Measurements from ENCODE around the gene NDUFV1.
"Not testable (repeated sequence)": the region's sequence is repeated elsewhere in the genome, so short reads cannot be mapped to it uniquely, and the experiment has no call there.

The NDUFV1 gene

DNA sequence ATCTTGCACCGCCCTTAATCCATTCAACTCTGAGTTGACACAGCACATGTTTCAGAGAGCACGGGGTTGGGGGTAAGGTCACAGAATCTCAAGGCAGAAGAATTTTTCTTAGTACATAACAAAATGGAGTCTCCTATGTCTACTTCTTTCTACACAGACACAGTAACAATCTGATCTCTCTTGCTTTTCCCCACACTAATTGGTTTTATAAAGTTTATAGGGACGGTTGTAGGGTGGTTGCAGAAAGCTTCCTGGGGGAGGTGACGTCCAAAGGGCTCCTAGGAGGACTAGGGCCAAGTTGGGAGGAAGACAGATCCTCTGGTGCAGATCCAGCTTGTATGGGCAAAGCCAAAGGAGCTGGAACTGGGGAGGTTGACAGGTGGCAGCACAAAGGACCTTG, 2.6 kb upstream of the NDUFV1 start:
- H3K4me3 ChIP-seq (ENCODE audit: low read length in 2 of 2); H3K9me3 ChIP-seq (ENCODE audit: control insufficient read depth in 2 of 2, low read length in 2 of 2); H3K9ac ChIP-seq (ENCODE audit: low read length in 2 of 2); H3K27me3 ChIP-seq (ENCODE audit: control insufficient read depth in 1 of 2, insufficient read depth in 2 of 2, low read length in 2 of 2); H3K36me3 ChIP-seq (ENCODE audit: control insufficient read depth in 2 of 2, insufficient read depth in 2 of 2, low read length in 2 of 2); H3K27ac ChIP-seq (ENCODE audit: low read length): not testable (repeated sequence)
- H3K4me1 ChIP-seq (ENCODE audit: control insufficient read depth, insufficient read depth, low read length), result peaks cover 15% of the 10 kb centered on the region

DNA sequence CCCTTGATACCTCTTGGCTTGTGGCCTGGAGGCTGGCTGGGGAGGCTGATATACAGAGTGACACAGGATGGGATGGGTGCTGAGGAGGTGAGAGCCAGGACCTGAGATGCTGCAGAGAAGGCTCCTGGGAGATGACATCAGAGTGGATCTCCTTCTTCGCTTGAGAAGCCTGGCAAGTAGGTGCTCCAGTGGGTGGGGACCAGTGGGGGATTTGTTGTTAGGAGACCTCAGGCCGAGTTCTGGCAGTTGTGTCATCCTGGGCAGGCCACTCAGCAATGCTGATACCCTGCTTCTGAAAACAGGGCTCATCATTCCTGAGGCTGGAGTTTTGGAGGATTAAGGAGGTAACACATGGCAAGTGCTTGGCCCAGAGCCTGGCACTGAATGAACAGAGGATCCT, 1.9 kb upstream of the NDUFV1 start:
- no peak overlapping the region for H3K9ac ChIP-seq (ENCODE audit: low read length in 2 of 2)

DNA sequence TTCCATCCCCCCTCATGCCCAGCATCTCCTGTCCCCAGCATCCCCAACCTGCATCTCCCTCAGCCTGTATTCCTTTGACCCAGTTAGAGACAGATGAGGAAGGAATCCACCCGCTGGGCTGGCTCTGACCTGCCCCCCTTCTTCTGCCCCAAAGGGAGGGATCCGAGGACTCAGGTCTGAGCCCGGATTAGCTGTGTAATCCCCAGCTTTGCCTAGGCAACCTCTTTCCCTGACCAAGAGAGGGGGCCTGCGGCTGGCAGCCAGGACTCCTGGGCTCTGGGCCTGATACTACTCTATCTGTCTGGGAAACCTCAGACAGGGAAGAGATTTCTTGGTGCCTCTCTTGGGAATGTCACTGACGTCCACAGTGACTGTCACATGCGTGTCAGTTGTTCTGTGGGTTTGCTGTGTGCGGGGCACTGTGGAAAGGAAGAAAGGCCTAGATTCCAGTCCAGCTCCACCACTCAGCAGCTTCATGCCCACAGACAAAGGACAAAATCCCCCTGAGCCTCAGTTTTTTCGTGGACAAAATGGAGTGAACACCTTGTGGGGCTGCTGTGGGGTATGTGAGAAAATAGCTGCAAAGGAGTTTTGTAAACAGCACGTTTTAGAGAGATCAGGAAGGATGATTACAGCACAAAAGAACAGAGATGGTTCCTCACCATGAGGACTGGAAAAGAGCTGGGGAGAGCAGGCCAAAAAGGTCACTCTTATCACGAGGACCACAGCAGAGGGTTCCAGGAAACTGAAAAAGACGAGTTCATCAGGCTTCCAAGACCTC, 1.3 kb upstream of the NDUFV1 start:
- Histone ChIP-seq H3K36me3 (ENCODE audit: control insufficient read depth in 2 of 2, insufficient read depth in 2 of 2, low read length in 2 of 2) (peaks cover 8 to 14% of the 10 kb centered on the region in 2 donors), H3K4me3 (ENCODE audit: low read length in 2 of 2) (no peak overlapping the region), H3K9me3 (ENCODE audit: control insufficient read depth in 2 of 2, low read length in 2 of 2) (no peaks in the 10 kb centered on the region), H3K27ac (ENCODE audit: low read length) (no peak overlapping the region), H3K4me1 (ENCODE audit: control insufficient read depth, insufficient read depth, low read length) (peaks cover 15% of the 10 kb centered on the region), H3K27me3 (ENCODE audit: control insufficient read depth in 1 of 2, insufficient read depth in 2 of 2, low read length in 2 of 2) (peaks cover 0 to 3% of the 10 kb centered on the region in 2 donors), H3K9ac (ENCODE audit: low read length in 2 of 2) (no peak overlapping the region)

More for the DNA sequence above, 1.9 kb upstream of the NDUFV1 start:
- no peaks in the 10 kb centered on the region for H3K9me3 ChIP-seq (ENCODE audit: control insufficient read depth in 2 of 2, low read length in 2 of 2)
- peaks cover 15% of the 10 kb centered on the region for H3K4me1 ChIP-seq (ENCODE audit: control insufficient read depth, insufficient read depth, low read length)
- H3K27ac ChIP-seq (ENCODE audit: low read length), result no peak overlapping the region
- H3K4me3 ChIP-seq (ENCODE audit: low read length in 2 of 2), result no peak overlapping the region
- peaks cover 4 to 12% of the 10 kb centered on the region in 2 donors for H3K36me3 ChIP-seq (ENCODE audit: control insufficient read depth in 2 of 2, insufficient read depth in 2 of 2, low read length in 2 of 2)
- H3K27me3 ChIP-seq (ENCODE audit: control insufficient read depth in 1 of 2, insufficient read depth in 2 of 2, low read length in 2 of 2), result peaks cover 0 to 3% of the 10 kb centered on the region in 2 donors

GRCh38 chr11:67606093-67606491, 644 bp upstream of the NDUFV1 start:
- H3K9me3 ChIP-seq (ENCODE audit: control insufficient read depth in 2 of 2, low read length in 2 of 2), result no peaks in the 10 kb centered on the region
- peak overlapping the region; percentile 78 to 99 for H3K9ac ChIP-seq (ENCODE audit: low read length in 2 of 2)
- H3K4me3 ChIP-seq (ENCODE audit: low read length in 2 of 2), result peak overlapping the region; percentile 94 to 97
- no peaks in the 10 kb centered on the region for H3K27me3 ChIP-seq (ENCODE audit: control insufficient read depth in 1 of 2, insufficient read depth in 2 of 2, low read length in 2 of 2)
- H3K27ac ChIP-seq (ENCODE audit: low read length), result no peak overlapping the region
- H3K4me1 ChIP-seq (ENCODE audit: control insufficient read depth, insufficient read depth, low read length), result peaks cover 15% of the 10 kb centered on the region
- H3K36me3 ChIP-seq (ENCODE audit: control insufficient read depth in 2 of 2, insufficient read depth in 2 of 2, low read length in 2 of 2), result peaks cover 13 to 20% of the 10 kb centered on the region in 2 donors

DNA sequence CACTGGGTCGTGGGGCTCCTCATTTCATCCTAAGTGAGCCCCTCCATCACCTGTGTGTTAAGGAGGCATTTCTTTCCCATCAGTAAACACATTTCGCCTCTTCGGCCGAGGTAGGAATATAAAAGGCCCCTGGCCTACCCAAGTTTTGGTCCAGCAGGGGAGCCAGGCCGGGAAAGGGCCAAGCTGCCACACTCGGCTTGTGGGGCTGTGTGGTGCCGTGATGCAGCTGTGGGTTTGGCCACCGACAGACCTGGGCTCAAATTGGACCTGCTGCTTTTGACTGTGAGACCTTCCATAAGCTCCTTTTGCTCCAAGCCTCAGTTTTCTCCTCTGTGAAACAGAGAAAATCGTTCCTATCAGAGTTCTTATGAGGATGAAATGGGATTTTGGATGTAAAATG, 771 bp downstream of the NDUFV1 start:
- Histone ChIP-seq H3K36me3 (ENCODE audit: control insufficient read depth in 2 of 2, insufficient read depth in 2 of 2, low read length in 2 of 2) (peaks cover 18 to 22% of the 10 kb centered on the region in 2 donors), H3K4me1 (ENCODE audit: control insufficient read depth, insufficient read depth, low read length) (peaks cover 15% of the 10 kb centered on the region), H3K4me3 (ENCODE audit: low read length in 2 of 2) (peak overlapping the region; percentile 94 to 97), H3K27me3 (ENCODE audit: control insufficient read depth in 1 of 2, insufficient read depth in 2 of 2, low read length in 2 of 2) (no peaks in the 10 kb centered on the region), H3K9ac (ENCODE audit: low read length in 2 of 2) (peak overlapping the region; percentile 94 to 99), H3K9me3 (ENCODE audit: control insufficient read depth in 2 of 2, low read length in 2 of 2) (no peaks in the 10 kb centered on the region), H3K27ac (ENCODE audit: low read length) (peak overlapping the region; percentile 69)

DNA sequence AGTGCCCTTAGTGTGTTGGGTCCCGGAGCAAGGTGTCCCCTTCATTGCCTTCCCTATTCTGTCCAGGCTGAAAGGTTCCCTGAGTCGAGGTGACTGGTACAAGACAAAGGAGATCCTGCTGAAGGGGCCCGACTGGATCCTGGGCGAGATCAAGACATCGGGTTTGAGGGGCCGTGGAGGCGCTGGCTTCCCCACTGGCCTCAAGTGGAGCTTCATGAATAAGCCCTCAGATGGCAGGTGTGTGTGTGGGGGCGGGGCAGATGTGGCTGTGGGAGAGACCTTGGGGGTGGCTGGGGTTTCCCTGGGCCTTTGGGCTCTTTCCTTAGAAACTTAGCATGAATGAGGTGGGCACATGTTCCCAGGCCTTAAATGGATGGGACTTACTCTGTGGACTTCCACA, 1.8 kb downstream of the NDUFV1 start:
- Histone ChIP-seq H3K27me3 (ENCODE audit: control insufficient read depth in 1 of 2, insufficient read depth in 2 of 2, low read length in 2 of 2) (no peaks in the 10 kb centered on the region), H3K9ac (ENCODE audit: low read length in 2 of 2) (no peak overlapping the region), H3K4me1 (ENCODE audit: control insufficient read depth, insufficient read depth, low read length) (peaks cover 15% of the 10 kb centered on the region), H3K4me3 (ENCODE audit: low read length in 2 of 2) (no peak overlapping the region), H3K27ac (ENCODE audit: low read length) (no peak overlapping the region), H3K36me3 (ENCODE audit: control insufficient read depth in 2 of 2, insufficient read depth in 2 of 2, low read length in 2 of 2) (peaks cover 18 to 23% of the 10 kb centered on the region in 2 donors), H3K9me3 (ENCODE audit: control insufficient read depth in 2 of 2, low read length in 2 of 2) (no peaks in the 10 kb centered on the region)

DNA sequence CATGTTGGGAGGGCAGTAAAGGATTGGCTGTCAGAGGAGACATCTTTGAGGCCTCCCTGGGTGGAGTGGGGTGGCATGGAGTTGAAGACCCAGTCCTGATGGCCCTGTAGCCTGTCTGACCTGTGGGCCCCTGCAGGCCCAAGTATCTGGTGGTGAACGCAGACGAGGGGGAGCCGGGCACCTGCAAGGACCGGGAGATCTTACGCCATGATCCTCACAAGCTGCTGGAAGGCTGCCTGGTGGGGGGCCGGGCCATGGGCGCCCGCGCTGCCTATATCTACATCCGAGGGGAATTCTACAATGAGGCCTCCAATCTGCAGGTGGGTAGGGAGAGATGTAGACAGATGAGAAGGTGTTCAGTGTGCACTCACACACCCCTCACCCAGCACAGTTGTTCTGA, 2.6 kb downstream of the NDUFV1 start:
- Histone ChIP-seq H3K27ac (ENCODE audit: low read length) (no peak overlapping the region), H3K36me3 (ENCODE audit: control insufficient read depth in 2 of 2, insufficient read depth in 2 of 2, low read length in 2 of 2) (peaks cover 18 to 23% of the 10 kb centered on the region in 2 donors), H3K4me3 (ENCODE audit: low read length in 2 of 2) (no peak overlapping the region), H3K27me3 (ENCODE audit: control insufficient read depth in 1 of 2, insufficient read depth in 2 of 2, low read length in 2 of 2) (peaks cover under 1 to 4% of the 10 kb centered on the region in 2 donors), H3K9me3 (ENCODE audit: control insufficient read depth in 2 of 2, low read length in 2 of 2) (no peaks in the 10 kb centered on the region), H3K9ac (ENCODE audit: low read length in 2 of 2) (no peak overlapping the region), H3K4me1 (ENCODE audit: control insufficient read depth, insufficient read depth, low read length) (peaks cover 23% of the 10 kb centered on the region)

DNA sequence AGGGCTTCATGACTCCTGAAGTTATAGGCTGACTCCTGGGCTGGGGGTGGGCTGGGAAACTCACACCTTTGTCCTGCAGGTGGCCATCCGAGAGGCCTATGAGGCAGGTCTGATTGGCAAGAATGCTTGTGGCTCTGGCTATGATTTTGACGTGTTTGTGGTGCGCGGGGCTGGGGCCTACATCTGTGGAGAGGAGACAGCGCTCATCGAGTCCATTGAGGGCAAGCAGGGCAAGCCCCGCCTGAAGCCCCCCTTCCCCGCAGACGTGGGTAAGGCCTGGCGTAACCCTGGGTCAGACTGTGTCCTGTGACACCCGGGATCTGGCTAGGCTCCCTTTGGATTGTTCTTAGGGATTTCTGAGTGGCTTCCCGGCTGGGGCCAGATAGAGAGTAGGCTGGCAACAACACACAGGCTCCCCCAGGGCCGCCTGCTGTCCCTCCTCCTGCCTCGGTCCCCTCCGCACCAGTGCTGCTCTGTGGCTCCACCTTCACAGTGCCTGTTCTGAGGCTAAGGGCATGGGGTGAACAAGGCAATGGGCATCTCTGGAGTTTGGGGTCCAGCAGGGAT, 3.6 kb downstream of the NDUFV1 start:
- H3K27ac ChIP-seq (ENCODE audit: low read length), result no peak overlapping the region
- peaks cover 11 to 13% of the 10 kb centered on the region in 2 donors for H3K27me3 ChIP-seq (ENCODE audit: control insufficient read depth in 1 of 2, insufficient read depth in 2 of 2, low read length in 2 of 2)
- H3K9ac ChIP-seq (ENCODE audit: low read length in 2 of 2), result no peak overlapping the region
- H3K9me3 ChIP-seq (ENCODE audit: control insufficient read depth in 2 of 2, low read length in 2 of 2), result no peaks in the 10 kb centered on the region
- peaks cover 27% of the 10 kb centered on the region for H3K4me1 ChIP-seq (ENCODE audit: control insufficient read depth, insufficient read depth, low read length)
- H3K36me3 ChIP-seq (ENCODE audit: control insufficient read depth in 2 of 2, insufficient read depth in 2 of 2, low read length in 2 of 2), result peaks cover 18 to 23% of the 10 kb centered on the region in 2 donors
- H3K4me3 ChIP-seq (ENCODE audit: low read length in 2 of 2), result no peak overlapping the region

DNA sequence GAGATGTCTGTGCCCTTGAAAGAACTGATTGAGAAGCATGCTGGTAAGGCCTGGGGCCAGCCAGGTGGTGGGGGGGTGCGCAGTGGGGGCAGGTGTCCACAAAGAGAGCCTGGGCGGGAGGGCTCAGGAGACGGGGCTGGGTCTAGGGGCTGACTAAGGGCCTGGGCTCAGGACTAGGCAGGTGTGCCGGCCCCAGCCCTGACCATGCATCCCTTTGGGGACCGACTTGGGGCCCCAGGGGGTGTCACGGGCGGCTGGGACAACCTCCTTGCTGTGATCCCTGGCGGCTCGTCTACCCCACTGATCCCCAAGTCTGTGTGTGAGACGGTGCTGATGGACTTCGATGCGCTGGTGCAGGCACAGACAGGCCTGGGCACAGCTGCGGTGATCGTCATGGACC, 4.4 kb downstream of the NDUFV1 start:
- peaks cover 14 to 18% of the 10 kb centered on the region in 2 donors for H3K27me3 ChIP-seq (ENCODE audit: control insufficient read depth in 1 of 2, insufficient read depth in 2 of 2, low read length in 2 of 2)
- H3K4me3 ChIP-seq (ENCODE audit: low read length in 2 of 2), result no peak overlapping the region
- H3K4me1 ChIP-seq (ENCODE audit: control insufficient read depth, insufficient read depth, low read length), result peaks cover 25% of the 10 kb centered on the region
- peaks cover 18 to 23% of the 10 kb centered on the region in 2 donors for H3K36me3 ChIP-seq (ENCODE audit: control insufficient read depth in 2 of 2, insufficient read depth in 2 of 2, low read length in 2 of 2)
- H3K9me3 ChIP-seq (ENCODE audit: control insufficient read depth in 2 of 2, low read length in 2 of 2), result no peaks in the 10 kb centered on the region
- no peak overlapping the region for H3K27ac ChIP-seq (ENCODE audit: low read length)
- H3K9ac ChIP-seq (ENCODE audit: low read length in 2 of 2), result no peak overlapping the region

- Histone ChIP-seq H3K27me3 (ENCODE audit: control insufficient read depth in 1 of 2, insufficient read depth in 2 of 2, low read length in 2 of 2) (peaks cover 17 to 22% of the 10 kb centered on the region in 2 donors), H3K36me3 (ENCODE audit: control insufficient read depth in 2 of 2, insufficient read depth in 2 of 2, low read length in 2 of 2) (peaks cover 18 to 23% of the 10 kb centered on the region in 2 donors), H3K9ac (ENCODE audit: low read length in 2 of 2) (no peak overlapping the region), H3K4me1 (ENCODE audit: control insufficient read depth, insufficient read depth, low read length) (peaks cover 22% of the 10 kb centered on the region), H3K9me3 (ENCODE audit: control insufficient read depth in 2 of 2, low read length in 2 of 2) (no peaks in the 10 kb centered on the region), H3K27ac (ENCODE audit: low read length) (no peak overlapping the region), H3K4me3 (ENCODE audit: low read length in 2 of 2) (no peak overlapping the region)
Measured at GRCh38 chr11:67611704-67612587, 5.2 kb downstream of the NDUFV1 start.

Measured in stomach smooth muscle (tissue), 2 donors.